Liver (tissue), 9 donors: Measurements from ENCODE around the gene KMT2A. TPM values are rescaled to one million over a fixed set of nuclear protein-coding genes. Genes with fewer than 3 reads are reported as not detected.

Experiments
- DNase-seq: peaks from one replicate; pipeline ENCODE4 v3.0.0-alpha.2; 2017; ENCODE audit warnings: low spot score
- H3K27ac ChIP-seq, 2 donors: one replicate each; pipeline ENCODE4 v1.7.0; 2013; ENCODE audit warnings: inconsistent platforms in 2 of 2, low read length in 2 of 2, control low read depth in 1 of 2, low read depth in 1 of 2, mild to moderate bottlenecking in 1 of 2
- H3K27me3 ChIP-seq, 4 donors: one replicate each; pipeline versions ENCODE4 v1.6.1 to v1.7.0; 2013; ENCODE audit warnings: low read length in 3 of 4, inconsistent platforms in 1 of 4, mild to moderate bottlenecking in 1 of 4, moderate library complexity in 1 of 4; ENCODE audit not compliant: control insufficient read depth in 4 of 4, insufficient read depth in 4 of 4
- H3K36me3 ChIP-seq, 4 donors: one replicate each; pipeline versions ENCODE4 v1.6.1 to v1.7.0; 2013; ENCODE audit warnings: low read length in 3 of 4, mild to moderate bottlenecking in 3 of 4, low read depth in 1 of 4, moderate library complexity in 1 of 4; ENCODE audit not compliant: control insufficient read depth in 4 of 4, insufficient read depth in 3 of 4
- H3K4me1 ChIP-seq, 4 donors: one replicate each; pipeline versions ENCODE4 v1.6.1 to v1.7.0; 2013; ENCODE audit warnings: low read length in 3 of 4, mild to moderate bottlenecking in 3 of 4, moderate library complexity in 1 of 4; ENCODE audit not compliant: control insufficient read depth in 4 of 4, insufficient read depth in 4 of 4
- H3K4me3 ChIP-seq, 3 donors: one replicate each; pipeline versions ENCODE4 v1.6.1 to v1.7.0; 2013; ENCODE audit warnings: low read length in 3 of 3, control low read depth in 1 of 3, low read depth in 1 of 3, mild to moderate bottlenecking in 1 of 3
- H3K9ac ChIP-seq, 2 donors: one replicate each; pipeline ENCODE4 v1.7.0; 2013; ENCODE audit warnings: low read length in 2 of 2, mild to moderate bottlenecking in 2 of 2, moderate library complexity in 2 of 2, control low read depth in 1 of 2, low read depth in 1 of 2
- H3K9me3 ChIP-seq, 4 donors: one replicate each; pipeline versions ENCODE4 v1.6.1 to v1.7.0; 2013; ENCODE audit warnings: low read length in 3 of 4; ENCODE audit not compliant: control insufficient read depth in 4 of 4
- CTCF ChIP-seq: fragments of 150-350 bp; IDR thresholded peaks from 2 replicates; pipeline ENCODE4 v1.5.1; 2017; ENCODE audit warnings: improper control_type of control experiment, low read depth, low read length; ENCODE audit not compliant: missing input control
- EGR1 ChIP-seq, 2 donors: IDR thresholded peaks; 2 replicates each; pipeline ENCODE4 v1.6.1; 2016 to 2018; ENCODE audit warnings: antibody characterized with exemption in 2 of 2, low read depth in 2 of 2
- FOXA1 ChIP-seq: IDR thresholded peaks from 2 replicates; pipeline ENCODE4 v1.6.1; 2016; ENCODE audit warnings: antibody characterized with exemption
- FOXA2 ChIP-seq: IDR thresholded peaks from 2 replicates; pipeline ENCODE4 v1.6.1; 2016; ENCODE audit warnings: antibody characterized with exemption
- GABPA ChIP-seq, 2 donors: IDR thresholded peaks in 1 of 2; conservative IDR thresholded peaks in 1 of 2; 2 replicates each; pipeline ENCODE4 v1.6.1; 2016; ENCODE audit warnings: antibody characterized with exemption in 2 of 2, mild to moderate bottlenecking in 1 of 2, moderate library complexity in 1 of 2
- HNF4A ChIP-seq, 2 donors: conservative IDR thresholded peaks; 2 replicates each; pipeline ENCODE4 v1.6.1; 2016; ENCODE audit warnings: antibody characterized with exemption in 2 of 2, mild to moderate bottlenecking in 2 of 2
- HNF4G ChIP-seq: IDR thresholded peaks from 2 replicates; pipeline ENCODE4 v1.6.1; 2016; ENCODE audit warnings: antibody characterized with exemption
- JUND ChIP-seq, 2 donors: IDR thresholded peaks; 2 replicates each; pipeline ENCODE4 v1.6.1; 2016; ENCODE audit warnings: antibody characterized with exemption in 2 of 2
- MAX ChIP-seq: IDR thresholded peaks from 2 replicates; pipeline ENCODE4 v1.6.1; 2016; ENCODE audit warnings: antibody characterized with exemption
- NR2F2 ChIP-seq: IDR thresholded peaks from 2 replicates; pipeline ENCODE4 v1.6.1; 2016; ENCODE audit warnings: antibody characterized with exemption
- RAD21 ChIP-seq, 2 donors: IDR thresholded peaks; 2 replicates each; pipeline ENCODE4 v1.6.1; 2016; ENCODE audit warnings: antibody characterized with exemption in 2 of 2, mild to moderate bottlenecking in 2 of 2
- REST ChIP-seq: IDR thresholded peaks from 2 replicates; pipeline ENCODE4 v1.6.1; 2016; ENCODE audit warnings: antibody characterized with exemption, mild to moderate bottlenecking
- RXRA ChIP-seq, 2 donors: IDR thresholded peaks; 2 replicates each; pipeline ENCODE4 v1.6.1; 2017 to 2018; ENCODE audit warnings: antibody characterized with exemption in 2 of 2, mild to moderate bottlenecking in 1 of 2
- TAF1 ChIP-seq: conservative IDR thresholded peaks from 2 replicates; pipeline ENCODE4 v1.6.1; 2016; ENCODE audit warnings: antibody characterized with exemption, mild to moderate bottlenecking
- YY1 ChIP-seq: IDR thresholded peaks from 2 replicates; pipeline ENCODE4 v1.6.1; 2016; ENCODE audit warnings: antibody characterized with exemption, mild to moderate bottlenecking
- ZBTB33 ChIP-seq: IDR thresholded peaks from 2 replicates; pipeline ENCODE4 v1.6.1; 2016; ENCODE audit warnings: antibody characterized with exemption
- WGBS: extraction: QIAGEN DNeasy Blood & Tissue Kit; methylation state at CpG from one replicate; pipeline ENCODE4 v1.1.7; 2013; 5-methylcytosine and 5-hydroxymethylcytosine counted together
- polyA plus RNA-seq, 2 donors: library from polyadenylated mRNA; stranded (reverse) in 1 of 2; unstranded in 1 of 2; fragments of 200-250 nt in 1 of 2; fragments of >200 nt in 1 of 2; fragmentation: Nextera tagmentation in 1 of 2; extraction: Ambion mirVana in 1 of 2; gene quantifications; one replicate each; pipeline versions ENCODE4 v1.2.1 to v1.2.3, GENCODE V29; 2013 to 2015
- total RNA-seq, 2 donors: library from RNA; depleted of rRNA; stranded (reverse); fragments of >200 nt; gene quantifications; one replicate each; pipeline ENCODE4 v1.2.3, GENCODE V29; 2014
- donor health status: healthy.
- donor health status: healthy.
- donor health status: healthy.
- donor health status: healthy.
- donor health status: healthy.

Gene KMT2A
- total and polyA plus RNA-seq, 4 donors: 4.3 to 27.9 (median 12.9) TPM

GRCh38 chr11:118427707-118428106 lies 8.6 kb upstream of the KMT2A start:
- WGBS: 21% methylated on average over 1 of the region's 1 CpG
- TF ChIP-seq FOXA1 (no peak), YY1 (no peak), FOXA2 (no peak), HNF4G (no peak), RAD21 (IDR thresholded peaks at IDR 0.05) (no peak), EGR1 (IDR thresholded peaks at IDR 0.05; ENCODE audit: low read depth in 2 of 2) (no peak)
- Histone ChIP-seq H3K4me1 (no peaks in the 10 kb centered on the region), H3K36me3 (no peaks in the 10 kb centered on the region), H3K9ac (no peak overlapping the region), H3K27me3 (no peaks in the 10 kb centered on the region), H3K9me3 (no peaks in the 10 kb centered on the region), H3K4me3 (no peak overlapping the region), H3K27ac (no peak overlapping the region)
- DNase-seq: no peak

- no peak for DNase-seq
- TF ChIP-seq EGR1 (IDR thresholded peaks at IDR 0.05; ENCODE audit: low read depth in 2 of 2): no peak
- TF ChIP-seq RXRA (IDR thresholded peaks at IDR 0.05): no peak
- TF ChIP-seq FOXA2: no peak
- TF ChIP-seq JUND (IDR thresholded peaks at IDR 0.05): no peak
- TF ChIP-seq NR2F2: no peak
- no peak for TF ChIP-seq ZBTB33
- TF ChIP-seq GABPA (IDR thresholded peaks at IDR 0.05 in 1 of 2, conservative IDR thresholded peaks at IDR 0.05 in 1 of 2): no peak
- Histone ChIP-seq H3K4me1 (peaks cover 0 to 19% (median 14%) of the 10 kb centered on the region in 4 donors), H3K4me3 (no peak overlapping the region), H3K36me3 (no peaks in the 10 kb centered on the region), H3K9me3 (no peaks in the 10 kb centered on the region), H3K9ac (no peak overlapping the region), H3K27me3 (no peaks in the 10 kb centered on the region), H3K27ac (no peak overlapping the region)
- 82% methylated on average over 2 of the region's 2 CpGs for WGBS
These were observed 5.3 kb upstream of the KMT2A start for GRCh38 chr11:118430956-118431355.

GRCh38 chr11:118434123-118434552 lies 2.2 kb upstream of the KMT2A start:
- Histone ChIP-seq H3K27me3 (no peaks in the 10 kb centered on the region), H3K9me3 (no peaks in the 10 kb centered on the region), H3K4me1 (peaks cover 4 to 39% (median 31%) of the 10 kb centered on the region in 4 donors), H3K36me3 (no peaks in the 10 kb centered on the region), H3K4me3 (peak overlapping the region in 2 of 3 donors; percentile 80 to 98), H3K27ac (no peak overlapping the region), H3K9ac (no peak overlapping the region)
- no peak for TF ChIP-seq HNF4A (conservative IDR thresholded peaks at IDR 0.05)
- no peak for TF ChIP-seq REST
- TF ChIP-seq MAX: no peak
- TF ChIP-seq CTCF: no peak
- no peak for TF ChIP-seq TAF1
- no peak for TF ChIP-seq EGR1 (IDR thresholded peaks at IDR 0.05; ENCODE audit: low read depth in 2 of 2)
- TF ChIP-seq FOXA1: no peak
- TF ChIP-seq RAD21 (IDR thresholded peaks at IDR 0.05): no peak
- TF ChIP-seq FOXA2: no peak
- TF ChIP-seq YY1: no peak
- WGBS: 9% methylated on average over 9 of the region's 9 CpGs
- DNase-seq: no peak
